T-helper 22 cell (primary cell): ENCODE results near the gene CD52.
A peak's percentile ranks its signal among the peaks of the same experiment; 100 is the strongest.

Experiments used
- DNase-seq: peaks from one replicate; pipeline ENCODE4 v3.0.0-alpha.2; 2020; ENCODE audit warnings: low read depth

The CD52 gene

GRCh38 chr1:26335774-26336476 lies 18.2 kb downstream of the CD52 start:
- DNase-seq = no peak

- peak; percentile 83 for DNase-seq
Measured at GRCh38 chr1:26336477-26337205, 18.9 kb downstream of the CD52 start.

- DNase-seq = no peak
Measured at GRCh38 chr1:26337206-26337535, 19.4 kb downstream of the CD52 start.

GRCh38 chr1:26337625-26338024 lies 19.9 kb downstream of the CD52 start:
- DNase-seq = no peak

GRCh38 chr1:26338670-26339069 lies 20.9 kb downstream of the CD52 start:
- DNase-seq = no peak

- no peak for DNase-seq
Measured at GRCh38 chr1:26340047-26340481, 22.3 kb downstream of the CD52 start.

- no peak for DNase-seq
Measured at GRCh38 chr1:26344147-26344920, 26.6 kb downstream of the CD52 start.

- no peak for DNase-seq
Measured at GRCh38 chr1:26345718-26346117, 28.0 kb downstream of the CD52 start.

- no peak for DNase-seq
Measured at GRCh38 chr1:26346274-26347033, 28.7 kb downstream of the CD52 start.

GRCh38 chr1:26349188-26349876 lies 31.6 kb downstream of the CD52 start:
- no peak for DNase-seq

GRCh38 chr1:26349877-26350244 lies 32.1 kb downstream of the CD52 start:
- no peak for DNase-seq

- no peak for DNase-seq
Measured at GRCh38 chr1:26350343-26350700, 32.6 kb downstream of the CD52 start.

- no peak for DNase-seq
Measured at GRCh38 chr1:26350701-26351589, 33.2 kb downstream of the CD52 start.

GRCh38 chr1:26351590-26352337 lies 34.0 kb downstream of the CD52 start:
- DNase-seq = no peak

- no peak for DNase-seq
Measured at GRCh38 chr1:26352338-26352679, 34.6 kb downstream of the CD52 start.

GRCh38 chr1:26353210-26353859 lies 35.6 kb downstream of the CD52 start:
- no peak for DNase-seq

GRCh38 chr1:26353976-26354820 lies 36.4 kb downstream of the CD52 start, which contains the start of gene CRYBG2:
CRYBG2 (minus strand) TSS chr1:26354130; CDS start chr1:26346657, 7,473 bp downstream.
- no peak for DNase-seq

- no peak for DNase-seq
Measured at GRCh38 chr1:26354972-26355371, 37.2 kb downstream of the CD52 start.

GRCh38 chr1:26356106-26356505 lies 38.3 kb downstream of the CD52 start:
- DNase-seq = no peak
